ENCODE measurements around the gene CD200R1L.
"Not testable (repeated sequence)": the region's sequence is repeated elsewhere in the genome, so short reads cannot be mapped to it uniquely, and the experiment has no call there.

CD200R1L gene

GRCh38 chr3:112846764-112847163, at the start of gene CD200R1L:
Gene CD200R1L, minus strand, starts transcription at chr3:112846864. Its CDS starts 17,497 bp downstream, at chr3:112829367.
- DNase-seq, result no peak

- no peak for DNase-seq
Observed at GRCh38 chr3:112894258-112894657, 47.6 kb upstream of the CD200R1L start.

- DNase-seq, result no peak
Observed at GRCh38 chr3:112889357-112889756, 42.7 kb upstream of the CD200R1L start.

- no peak for DNase-seq
Observed at GRCh38 chr3:112888381-112889085, 41.9 kb upstream of the CD200R1L start.

GRCh38 chr3:112884678-112885290, 38.1 kb upstream of the CD200R1L start:
- no peak for DNase-seq

GRCh38 chr3:112881891-112882290, 35.2 kb upstream of the CD200R1L start:
- DNase-seq, result no peak

- DNase-seq, result no peak
Observed at GRCh38 chr3:112875561-112875960, 28.9 kb upstream of the CD200R1L start.

- no peak for DNase-seq
Observed at GRCh38 chr3:112874725-112875124, 28.1 kb upstream of the CD200R1L start.

GRCh38 chr3:112873632-112874031, 27.0 kb upstream of the CD200R1L start:
- no peak for DNase-seq

GRCh38 chr3:112871735-112872134, 25.1 kb upstream of the CD200R1L start:
- no peak for DNase-seq

- no peak for DNase-seq
Observed at GRCh38 chr3:112865757-112866156, 19.1 kb upstream of the CD200R1L start.

- DNase-seq, result no peak
Observed at GRCh38 chr3:112860898-112861297, 14.2 kb upstream of the CD200R1L start.

- DNase-seq, result no peak
Observed at GRCh38 chr3:112858410-112859069, 11.9 kb upstream of the CD200R1L start.

GRCh38 chr3:112857526-112857925, 10.9 kb upstream of the CD200R1L start:
- no peak for DNase-seq

GRCh38 chr3:112856537-112856936, 9.9 kb upstream of the CD200R1L start:
- DNase-seq, result no peak

- DNase-seq, result no peak
Observed at GRCh38 chr3:112855883-112856282, 9.2 kb upstream of the CD200R1L start.

GRCh38 chr3:112855074-112855473, 8.4 kb upstream of the CD200R1L start:
- DNase-seq, result not testable (repeated sequence)

GRCh38 chr3:112848196-112848595, 1.5 kb upstream of the CD200R1L start:
- no peak for DNase-seq

GRCh38 chr3:112847692-112848091, 1.0 kb upstream of the CD200R1L start:
- no peak for DNase-seq

GRCh38 chr3:112845772-112846171, 892 bp downstream of the CD200R1L start:
- DNase-seq, result no peak

- no peak for DNase-seq
Observed at GRCh38 chr3:112829046-112829445, 17.6 kb downstream of the CD200R1L start.

- no peak for DNase-seq
Observed at GRCh38 chr3:112822064-112823055, 24.3 kb downstream of the CD200R1L start.

GRCh38 chr3:112818289-112818688, 28.4 kb downstream of the CD200R1L start:
- DNase-seq, result no peak
